A549 (cell line): ENCODE data around the gene FGD4. TPM values are rescaled to one million over a fixed set of nuclear protein-coding genes. Genes with fewer than 3 reads are reported as not detected.
A peak's percentile ranks its signal among the peaks of the same experiment; 100 is the strongest.

Experiments used
- ATAC-seq, 2 experiments: fragments of 200-7000 bp in 1 of 2; fragments of >200 bp in 1 of 2; cut with Nextera tagmentation in 1 of 2; cut with Tn5 transposase in 1 of 2; 3 replicates each; pipeline versions ENCODE4 v1.8.0 to v1.9.1; 2018 to 2020; ENCODE audit warnings: mild to moderate bottlenecking in 1 of 2, moderate library complexity in 1 of 2
- CTCF ChIA-PET: fragments of 300-600 bp; sonication (Branson Sonifier 250); formaldehyde crosslinking; extraction: SDS; loops from one replicate; lab custom pipeline; 2021; ENCODE audit warnings: antibody characterized with exemption, inconsistent platforms; lab: Yijun Ruan, JAX
- POLR2A ChIA-PET: fragments of 350-600 bp; formaldehyde crosslinking; extraction: SDS; loops from one replicate; lab custom pipeline; 2021; ENCODE audit warnings: antibody characterized with exemption, inconsistent platforms; lab: Yijun Ruan, JAX
- DNase-seq, 2 experiments: peaks; one replicate each; pipeline versions ENCODE4 v3.0.0 to v3.0.0-alpha.2; 2011 to 2016; ENCODE audit warnings: low read depth in 1 of 2, low spot score in 1 of 2
- FAIRE-seq: peaks from 2 replicates; lab custom pipeline; 2011; peaks lifted over from hg19 to GRCh38; lab: Jason Lieb, UNC
- H3K27ac ChIP-seq, 2 experiments: fragments of >200 bp; sonication (Bioruptor Twin); formaldehyde crosslinking; 3 replicates each; pipeline ENCODE4 v1.5.1; 2016 to 2017
- H3K4me1 ChIP-seq: fragments of >200 bp; sonication (Bioruptor Twin); formaldehyde crosslinking; 3 replicates; pipeline ENCODE4 v1.6.1; 2016
- H3K4me2 ChIP-seq: fragments of >200 bp; sonication (Bioruptor Twin); formaldehyde crosslinking; 3 replicates; pipeline ENCODE4 v1.6.1; 2016
- H3K4me3 ChIP-seq: fragments of >200 bp; sonication (Bioruptor Twin); formaldehyde crosslinking; 3 replicates; pipeline ENCODE4 v1.5.1; 2016
- H3K9me3 ChIP-seq: fragments of >200 bp; sonication (Bioruptor Twin); formaldehyde crosslinking; 3 replicates; pipeline ENCODE4 v1.6.1; 2016
- CHD2 ChIP-seq: fragments of 150-350 bp; IDR thresholded peaks from 2 replicates; pipeline ENCODE4 v1.6.1; 2014; ENCODE audit warnings: low read length; ENCODE audit not compliant: partially characterized antibody
- EHMT2 ChIP-seq: fragments of 200-600 bp; sonication (generic); IDR thresholded peaks from 2 replicates; pipeline ENCODE4 v1.6.1; 2016; ENCODE audit warnings: antibody characterized with exemption, low read depth, mild to moderate bottlenecking, moderate library complexity
- EP300 ChIP-seq, 2 experiments: fragments of >200 bp; sonication (Bioruptor Twin); formaldehyde crosslinking; IDR thresholded peaks; 2 replicates in 1 of 2; 3 replicates in 1 of 2; pipeline ENCODE4 v1.6.1; 2016 to 2017
- ESRRA ChIP-seq: fragments of 150-350 bp; IDR thresholded peaks from 2 replicates; pipeline ENCODE4 v1.6.1; 2014; ENCODE audit warnings: mild to moderate bottlenecking, low read length, borderline replicate concordance
- FOSB ChIP-seq: fragments of 250-450 bp; sonication (Bioruptor Pico); IDR thresholded peaks from 2 replicates; pipeline ENCODE4 v1.5.0; 2020; ENCODE audit warnings: mild to moderate bottlenecking, moderate library complexity
- FOSL2 ChIP-seq, 2 experiments: fragments of 450-650 bp in 1 of 2; fragments of >200 bp in 1 of 2; sonication (Bioruptor Twin) in 1 of 2; formaldehyde crosslinking; IDR thresholded peaks; 2 replicates each; pipeline versions ENCODE4 v1.5.0 to v1.6.1; 2016 to 2020; ENCODE audit warnings: mild to moderate bottlenecking in 1 of 2, moderate library complexity in 1 of 2
- GATA3 ChIP-seq: IDR thresholded peaks from 2 replicates; pipeline ENCODE4 v1.6.1; 2012; ENCODE audit warnings: borderline replicate concordance
- HOXB5 ChIP-seq: fragments of 250-450 bp; sonication (Bioruptor Pico); IDR thresholded peaks from 2 replicates; pipeline ENCODE4 v1.5.0; 2020; ENCODE audit warnings: mild to moderate bottlenecking, moderate library complexity
- KDM1A ChIP-seq: fragments of 200-600 bp; sonication (generic); IDR thresholded peaks from 2 replicates; pipeline ENCODE4 v1.6.1; 2016; ENCODE audit warnings: low read depth, mild to moderate bottlenecking
- KDM5A ChIP-seq: fragments of 200-600 bp; sonication (generic); IDR thresholded peaks from 2 replicates; pipeline ENCODE4 v1.6.1; 2016; ENCODE audit warnings: antibody characterized with exemption, mild to moderate bottlenecking
- MAZ ChIP-seq: fragments of 150-350 bp; IDR thresholded peaks from 2 replicates; pipeline ENCODE4 v1.6.1; 2014; ENCODE audit warnings: antibody characterized with exemption, low read depth, low read length, borderline replicate concordance
- MYC ChIP-seq: IDR thresholded peaks from 2 replicates; pipeline ENCODE4 v1.6.1; 2012; ENCODE audit warnings: mild to moderate bottlenecking, inconsistent platforms, low read length, improper control_type of control experiment, borderline replicate concordance
- PHF8 ChIP-seq: fragments of 200-600 bp; sonication (generic); IDR thresholded peaks from 2 replicates; pipeline ENCODE4 v1.6.1; 2016; ENCODE audit warnings: low read depth, mild to moderate bottlenecking, antibody characterized with exemption, moderate library complexity, borderline replicate concordance
- RAD21 ChIP-seq, 2 experiments: fragments of >200 bp in 1 of 2; sonication (Bioruptor Twin) in 1 of 2; formaldehyde crosslinking in 1 of 2; IDR thresholded peaks in 1 of 2; conservative IDR thresholded peaks in 1 of 2; 2 replicates in 1 of 2; 3 replicates in 1 of 2; pipeline ENCODE4 v1.6.1; 2012 to 2018; ENCODE audit warnings: inconsistent platforms in 1 of 2
- RCOR1 ChIP-seq: fragments of 150-350 bp; IDR thresholded peaks from 2 replicates; pipeline ENCODE4 v1.6.1; 2014; ENCODE audit warnings: antibody characterized with exemption, low read length, low read depth
- SMC3 ChIP-seq: fragments of >200 bp; sonication (Bioruptor Twin); formaldehyde crosslinking; IDR thresholded peaks from 3 replicates; pipeline ENCODE4 v1.6.1; 2018; ENCODE audit warnings: inconsistent platforms
- SREBF2 ChIP-seq: fragments of 450-650 bp; IDR thresholded peaks from 2 replicates; pipeline ENCODE4 v1.6.1; 2014; ENCODE audit warnings: mild to moderate bottlenecking, moderate library complexity
- ZNF302 ChIP-seq: fragments of 250-450 bp; sonication (Bioruptor Pico); IDR thresholded peaks from 2 replicates; pipeline ENCODE4 v1.9.0; 2021; ENCODE audit warnings: inconsistent platforms, mild to moderate bottlenecking, moderate library complexity
- WGBS: methylation state at CpG from one replicate; pipeline ENCODE4 v1.1.6; 2017; ENCODE audit errors: missing lambda C conversion rate; 5-methylcytosine and 5-hydroxymethylcytosine counted together
- polyA plus RNA-seq, 4 experiments: library from polyadenylated mRNA; depleted of rRNA in 3 of 4; stranded (reverse); fragments of >200 nt; fragmentation: RNase III in 1 of 4; extraction: RNeasy Plus Mini Kit Qiagen cat#74134 plus additional on column Dnase treatment in 1 of 4; gene quantifications; 2 replicates in 3 of 4; 3 replicates in 1 of 4; pipeline ENCODE4 v1.2.3, GENCODE V29; 2011 to 2017
- TF ChIP-seq, protein P1 (sequence below): fragments of >200 bp; sonication (Bioruptor Twin); formaldehyde crosslinking; IDR thresholded peaks from 2 replicates; pipeline ENCODE4 v1.6.1; 2016
- TF ChIP-seq, protein P2 (sequence below): fragments of 450-650 bp; IDR thresholded peaks from 2 replicates; pipeline ENCODE4 v1.6.1; 2014; ENCODE audit warnings: antibody characterized with exemption
- TF ChIP-seq, protein P3 (sequence below): fragments of 200-600 bp; sonication (generic); IDR thresholded peaks from 2 replicates; pipeline ENCODE4 v1.6.1; 2016; ENCODE audit warnings: antibody characterized with exemption, mild to moderate bottlenecking, moderate library complexity

FGD4 gene
- polyA plus RNA-seq, 2 of the 4 experiments (the other 2 are of a cell fraction) = 2.2 to 6.0 TPM

DNA sequence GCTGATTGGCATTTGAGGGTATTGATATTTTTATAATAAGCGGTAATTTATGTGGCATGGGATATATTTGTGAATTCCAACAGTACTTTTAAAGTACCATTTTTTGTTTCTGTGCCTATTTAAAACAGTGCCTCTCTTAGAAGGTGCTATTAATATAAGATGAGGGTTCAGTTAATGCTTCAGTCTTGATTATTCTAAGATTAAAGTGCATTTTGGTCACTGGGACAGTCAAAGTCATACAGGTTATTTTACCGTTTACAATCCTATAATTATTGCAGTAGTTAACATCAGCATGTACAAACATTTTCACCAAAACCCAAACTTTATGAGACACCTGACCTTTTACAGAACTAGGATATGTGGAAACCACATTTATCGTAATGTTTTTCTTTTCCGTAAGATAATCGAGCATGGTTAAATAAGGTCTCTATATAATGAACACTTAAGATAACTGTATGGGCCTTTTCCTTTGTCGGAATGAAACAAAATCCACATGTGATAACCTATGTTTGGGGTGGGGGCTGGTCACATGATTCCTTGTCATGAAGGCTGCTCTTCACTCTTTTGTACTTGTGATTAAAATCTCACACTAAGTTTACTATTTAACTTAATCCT lies 242.0 kb downstream of the FGD4 start:
- no peaks in the 10 kb centered on the region for H3K9me3 ChIP-seq
- no peak overlapping the region for H3K27ac ChIP-seq
- 76% methylated on average over 6 of the region's 6 CpGs for WGBS
- FAIRE-seq = peak; percentile 46
- no peak overlapping the region for H3K4me2 ChIP-seq
- TF ChIP-seq, protein P1, sequence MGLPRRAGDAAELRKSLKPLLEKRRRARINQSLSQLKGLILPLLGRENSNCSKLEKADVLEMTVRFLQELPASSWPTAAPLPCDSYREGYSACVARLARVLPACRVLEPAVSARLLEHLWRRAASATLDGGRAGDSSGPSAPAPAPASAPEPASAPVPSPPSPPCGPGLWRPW = no peak
- TF ChIP-seq KDM1A (no peak), SREBF2 (no peak), HOXB5 (CRISPR knock-in tag) (no peak), EHMT2 (no peak), GATA3 (no peak), SMC3 (no peak), MAZ (no peak)
- TF ChIP-seq, protein P2, sequence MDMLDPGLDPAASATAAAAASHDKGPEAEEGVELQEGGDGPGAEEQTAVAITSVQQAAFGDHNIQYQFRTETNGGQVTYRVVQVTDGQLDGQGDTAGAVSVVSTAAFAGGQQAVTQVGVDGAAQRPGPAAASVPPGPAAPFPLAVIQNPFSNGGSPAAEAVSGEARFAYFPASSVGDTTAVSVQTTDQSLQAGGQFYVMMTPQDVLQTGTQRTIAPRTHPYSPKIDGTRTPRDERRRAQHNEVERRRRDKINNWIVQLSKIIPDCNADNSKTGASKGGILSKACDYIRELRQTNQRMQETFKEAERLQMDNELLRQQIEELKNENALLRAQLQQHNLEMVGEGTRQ = no peak
- TF ChIP-seq, all 56 proteins: peak for 0
- CTCF ChIA-PET = interaction anchor here (0.6 kb wide), 1 partner anchor 572 kb away, joined by 4 read pairs; no protein-coding TSS in a partner anchor
- POLR2A ChIA-PET = no interaction called here
- no peaks in the 10 kb centered on the region for H3K4me1 ChIP-seq
- DNase-seq (no peak), ATAC-seq (no peak)
- no peak overlapping the region for H3K4me3 ChIP-seq

DNA sequence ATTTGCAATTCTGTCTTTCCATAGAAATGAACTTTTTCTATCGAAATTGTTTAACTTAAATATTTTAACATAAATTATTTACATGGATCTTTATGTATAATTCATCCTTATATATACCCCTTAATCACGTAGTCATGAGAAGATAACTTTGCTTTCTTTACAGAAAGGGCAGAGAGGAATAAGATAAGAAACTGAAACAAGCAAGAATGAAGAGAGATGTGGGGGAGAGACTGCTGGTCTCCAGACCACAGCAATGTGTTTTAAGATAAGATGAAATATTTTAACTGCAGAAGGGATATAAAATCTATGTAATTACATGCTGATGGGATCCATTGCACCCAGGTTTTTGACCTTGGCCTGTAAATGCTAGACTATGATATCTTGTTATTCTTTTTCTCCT lies 245.1 kb downstream of the FGD4 start:
- TF ChIP-seq RCOR1 = no peak
- TF ChIP-seq GATA3 = no peak
- TF ChIP-seq ESRRA = no peak
- TF ChIP-seq FOSB = no peak
- TF ChIP-seq EP300 (IDR thresholded peaks at IDR 0.05) = no peak
- TF ChIP-seq RAD21 (conservative IDR thresholded peaks at IDR 0.05 in 1 of 2, IDR thresholded peaks at IDR 0.05 in 1 of 2) = no peak
- TF ChIP-seq PHF8 = no peak
- TF ChIP-seq, protein P3, sequence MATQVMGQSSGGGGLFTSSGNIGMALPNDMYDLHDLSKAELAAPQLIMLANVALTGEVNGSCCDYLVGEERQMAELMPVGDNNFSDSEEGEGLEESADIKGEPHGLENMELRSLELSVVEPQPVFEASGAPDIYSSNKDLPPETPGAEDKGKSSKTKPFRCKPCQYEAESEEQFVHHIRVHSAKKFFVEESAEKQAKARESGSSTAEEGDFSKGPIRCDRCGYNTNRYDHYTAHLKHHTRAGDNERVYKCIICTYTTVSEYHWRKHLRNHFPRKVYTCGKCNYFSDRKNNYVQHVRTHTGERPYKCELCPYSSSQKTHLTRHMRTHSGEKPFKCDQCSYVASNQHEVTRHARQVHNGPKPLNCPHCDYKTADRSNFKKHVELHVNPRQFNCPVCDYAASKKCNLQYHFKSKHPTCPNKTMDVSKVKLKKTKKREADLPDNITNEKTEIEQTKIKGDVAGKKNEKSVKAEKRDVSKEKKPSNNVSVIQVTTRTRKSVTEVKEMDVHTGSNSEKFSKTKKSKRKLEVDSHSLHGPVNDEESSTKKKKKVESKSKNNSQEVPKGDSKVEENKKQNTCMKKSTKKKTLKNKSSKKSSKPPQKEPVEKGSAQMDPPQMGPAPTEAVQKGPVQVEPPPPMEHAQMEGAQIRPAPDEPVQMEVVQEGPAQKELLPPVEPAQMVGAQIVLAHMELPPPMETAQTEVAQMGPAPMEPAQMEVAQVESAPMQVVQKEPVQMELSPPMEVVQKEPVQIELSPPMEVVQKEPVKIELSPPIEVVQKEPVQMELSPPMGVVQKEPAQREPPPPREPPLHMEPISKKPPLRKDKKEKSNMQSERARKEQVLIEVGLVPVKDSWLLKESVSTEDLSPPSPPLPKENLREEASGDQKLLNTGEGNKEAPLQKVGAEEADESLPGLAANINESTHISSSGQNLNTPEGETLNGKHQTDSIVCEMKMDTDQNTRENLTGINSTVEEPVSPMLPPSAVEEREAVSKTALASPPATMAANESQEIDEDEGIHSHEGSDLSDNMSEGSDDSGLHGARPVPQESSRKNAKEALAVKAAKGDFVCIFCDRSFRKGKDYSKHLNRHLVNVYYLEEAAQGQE = no peak
- TF ChIP-seq FOSL2 (IDR thresholded peaks at IDR 0.05) = no peak
- TF ChIP-seq FOSL2 (CRISPR knock-in tag; IDR thresholded peaks at IDR 0.05) = no peak
- TF ChIP-seq KDM5A = no peak
- TF ChIP-seq CHD2 = no peak
- TF ChIP-seq, protein P1 = no peak
- no peak for TF ChIP-seq MYC
- TF ChIP-seq MAZ = no peak
- TF ChIP-seq ZNF302 (CRISPR knock-in tag) = no peak
- Histone ChIP-seq H3K4me1 (no peaks in the 10 kb centered on the region), H3K4me2 (no peak overlapping the region), H3K27ac (no peak overlapping the region), H3K9me3 (no peaks in the 10 kb centered on the region), H3K4me3 (no peak overlapping the region)
- ChIA-PET POLR2A (no interaction called here), CTCF (no interaction called here)
- no peak for ATAC-seq
- 64% methylated on average over 2 of the region's 2 CpGs for WGBS
- DNase-seq = no peak
- no peak for FAIRE-seq
